Hematopoietic multipotent progenitor cell treated with erythropoietin and hydrocortisone succinate and interleukin-3 and kit ligand, for 15 days (in vitro differentiated cells): ENCODE measurements around the gene CDKL4.
"Not testable (repeated sequence)": the region's sequence is repeated elsewhere in the genome, so short reads cannot be mapped to it uniquely, and the experiment has no call there.

Experiments used
- DNase-seq: peaks from one replicate; pipeline ENCODE4 v3.0.0-alpha.2; 2015; ENCODE audit warnings: low spot score

Gene CDKL4

DNA sequence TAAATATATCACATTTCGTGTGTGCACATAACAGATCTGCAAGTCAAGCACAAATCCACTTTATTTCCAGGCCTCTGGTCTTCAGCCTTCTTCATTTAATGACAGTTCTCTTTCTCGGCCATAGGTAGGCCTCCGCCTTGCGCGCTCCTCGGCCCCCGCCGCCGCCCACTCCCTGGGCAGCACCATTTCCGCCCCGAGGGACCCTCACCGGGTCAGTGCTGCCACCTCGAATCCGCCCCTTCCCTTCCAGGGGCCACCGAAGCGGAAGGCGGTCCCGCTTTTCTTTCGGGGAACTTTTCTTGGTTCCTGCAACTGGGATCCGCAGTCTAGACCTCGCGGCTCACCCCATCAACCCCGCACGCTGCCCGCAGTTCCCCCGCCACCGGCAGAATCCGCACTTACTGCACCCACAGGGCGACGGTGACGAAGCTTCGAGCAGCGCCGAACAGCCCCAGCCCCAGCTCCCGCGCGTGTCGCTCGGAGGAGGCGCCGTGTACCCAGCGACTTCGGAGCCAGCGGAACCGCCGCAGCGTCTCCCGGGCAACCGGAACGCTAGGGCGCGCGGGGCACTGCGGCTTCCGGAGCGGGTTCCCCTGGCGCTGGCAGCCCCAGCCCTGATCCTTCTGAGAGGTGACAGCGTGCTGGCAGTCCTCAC lies at the start of gene CDKL4:
Gene CDKL4, minus strand, starts transcription at position 502 of the 655 bp plus-strand sequence.
- DNase-seq, result no peak

DNA sequence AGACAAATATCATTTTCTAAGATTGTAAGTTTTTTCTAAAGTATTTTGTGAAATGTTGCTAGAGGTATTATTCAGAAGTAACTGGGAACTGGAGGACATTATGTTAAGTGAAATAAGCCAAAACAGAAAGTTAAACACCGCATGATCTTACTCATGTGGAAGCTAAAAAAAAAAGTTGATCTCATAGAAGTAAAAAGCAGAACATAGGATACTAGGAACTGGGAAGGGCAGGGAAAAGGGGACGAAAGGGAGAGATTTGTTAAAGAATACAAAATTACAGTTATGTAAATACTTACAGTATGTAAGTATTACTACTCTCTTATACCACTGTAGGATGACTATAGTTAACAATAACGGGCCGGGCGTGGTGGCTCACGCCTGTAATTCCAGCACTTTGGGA lies 46.7 kb upstream of the CDKL4 start:
- DNase-seq, result no peak

- no peak for DNase-seq
These were observed 45.8 kb upstream of the CDKL4 start for GRCh38 chr2:39289609-39290008.

DNA sequence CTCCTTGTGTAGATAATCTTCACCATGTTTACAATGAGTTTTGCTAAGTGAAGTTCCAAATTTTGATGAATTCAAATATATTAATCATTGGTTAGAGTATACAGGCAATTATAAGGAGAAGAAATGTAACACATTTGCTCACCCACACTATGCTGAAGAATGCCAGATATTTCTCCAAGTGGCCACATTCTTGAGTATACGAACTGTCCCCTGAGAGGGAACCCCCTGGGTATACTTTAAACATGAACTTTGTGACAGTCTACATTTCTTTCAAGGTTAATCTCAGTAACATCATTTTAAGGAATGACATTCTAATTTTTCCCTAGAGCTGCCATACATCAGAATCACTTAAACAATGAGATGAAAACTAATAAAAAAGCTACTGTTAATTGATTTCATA lies 39.8 kb upstream of the CDKL4 start:
- no peak for DNase-seq

DNA sequence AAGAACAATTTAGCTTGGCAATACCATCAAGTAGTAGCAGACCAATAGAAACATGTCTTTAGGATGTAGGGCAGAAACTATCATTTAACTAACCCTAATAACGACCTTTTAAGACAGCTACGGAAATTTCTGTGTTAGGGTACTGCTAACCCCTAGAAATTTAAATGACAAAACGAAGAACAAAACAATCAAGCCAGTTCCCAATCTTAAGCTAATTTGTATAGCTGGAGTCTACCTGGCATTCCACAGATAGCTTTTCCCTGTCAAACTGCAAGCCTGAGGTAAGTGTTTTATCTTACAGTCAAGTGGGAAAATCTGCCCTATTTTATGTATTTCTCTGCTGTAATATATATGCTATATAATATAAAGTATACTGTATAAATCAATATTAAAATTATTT lies 37.6 kb upstream of the CDKL4 start:
- DNase-seq, result no peak

GRCh38 chr2:39275016-39275415 lies 31.2 kb upstream of the CDKL4 start:
- no peak for DNase-seq

DNA sequence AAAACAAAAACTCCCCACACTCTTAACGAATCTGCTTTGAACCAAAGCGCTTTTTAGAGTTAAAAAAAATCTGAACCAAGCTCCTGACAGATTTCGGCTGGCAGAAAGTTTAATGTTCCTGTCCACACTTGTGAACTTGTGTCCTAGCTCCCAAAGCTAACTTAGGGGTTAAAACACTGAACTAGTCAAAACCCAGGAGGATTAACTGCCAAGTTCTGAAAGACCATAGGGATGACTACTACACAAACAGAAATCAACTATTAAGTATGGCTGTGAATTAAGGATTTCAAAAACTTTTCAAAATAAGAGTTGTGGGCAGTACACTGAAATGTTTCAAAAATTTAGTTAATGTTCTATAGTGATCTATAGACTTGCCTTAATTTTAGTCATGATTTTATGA lies 26.2 kb upstream of the CDKL4 start:
- DNase-seq, result no peak

DNA sequence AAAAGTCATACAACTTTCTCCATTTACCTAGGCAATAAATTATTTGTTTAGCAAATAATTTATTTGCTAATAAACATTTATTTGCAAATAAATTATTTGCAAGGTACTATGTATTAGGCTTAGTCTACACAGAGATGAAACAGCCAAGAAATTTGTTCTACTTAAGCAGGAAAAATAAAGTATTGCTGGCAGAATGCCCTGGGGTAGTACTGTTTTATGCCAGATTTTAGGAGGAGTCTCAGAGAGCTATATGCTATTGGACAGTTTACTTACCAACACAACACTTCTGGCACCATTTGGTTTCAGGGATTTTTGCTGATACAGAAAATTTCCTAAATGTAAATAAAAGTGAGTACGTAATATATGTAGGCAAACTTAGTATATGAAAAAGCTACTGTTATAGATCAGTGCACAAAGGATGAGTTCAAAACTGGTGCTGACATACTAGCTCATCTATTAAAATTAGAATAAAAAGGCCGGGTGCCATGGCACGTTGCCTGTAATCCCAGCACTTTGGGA lies 23.2 kb upstream of the CDKL4 start:
- no peak for DNase-seq

- no peak for DNase-seq
These were observed 22.5 kb upstream of the CDKL4 start for GRCh38 chr2:39266139-39266805.

DNA sequence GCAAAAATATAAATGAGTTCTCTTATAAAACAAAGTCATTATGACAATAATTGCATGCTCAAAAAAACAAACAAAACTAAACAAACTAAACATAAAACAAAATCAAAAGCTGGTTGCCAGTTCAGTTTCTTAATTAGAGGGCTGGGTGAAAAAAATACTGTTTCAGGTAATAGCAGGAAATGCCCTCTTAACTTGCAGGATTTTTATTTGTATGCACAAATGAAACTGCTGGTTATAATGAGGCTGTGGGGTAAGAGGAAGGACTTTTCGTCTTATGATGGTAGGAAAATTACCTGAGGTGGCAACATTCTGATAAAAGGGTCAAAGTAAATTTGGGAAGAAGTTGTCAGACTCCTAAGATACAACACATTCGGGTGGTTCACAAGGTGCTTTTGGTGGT lies 21.5 kb upstream of the CDKL4 start:
- no peak for DNase-seq

- DNase-seq, result no peak
These were observed 21.0 kb upstream of the CDKL4 start for GRCh38 chr2:39264733-39265132.

DNA sequence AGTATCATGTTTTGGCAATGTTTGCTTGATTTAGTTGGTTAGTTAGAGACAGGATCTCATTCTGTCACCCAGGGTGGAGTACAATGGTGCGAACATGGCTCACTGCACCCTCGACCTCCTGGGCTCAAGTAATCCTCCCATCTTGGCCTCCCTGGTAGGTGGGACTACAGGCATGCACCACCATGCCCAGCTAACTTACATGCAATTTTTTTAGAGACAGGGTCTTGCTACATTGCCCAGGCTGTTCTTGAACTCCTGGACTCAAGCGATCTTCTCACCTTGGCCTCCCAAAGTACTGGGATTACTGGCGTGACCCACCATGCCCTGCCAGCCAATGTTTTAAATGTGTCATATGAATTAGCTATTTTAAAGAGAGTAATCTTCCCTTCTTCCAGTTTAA lies 16.3 kb upstream of the CDKL4 start:
- no peak for DNase-seq

GRCh38 chr2:39256040-39256439 lies 12.3 kb upstream of the CDKL4 start:
- no peak for DNase-seq

GRCh38 chr2:39252888-39253518 lies 9.2 kb upstream of the CDKL4 start:
- no peak for DNase-seq

DNA sequence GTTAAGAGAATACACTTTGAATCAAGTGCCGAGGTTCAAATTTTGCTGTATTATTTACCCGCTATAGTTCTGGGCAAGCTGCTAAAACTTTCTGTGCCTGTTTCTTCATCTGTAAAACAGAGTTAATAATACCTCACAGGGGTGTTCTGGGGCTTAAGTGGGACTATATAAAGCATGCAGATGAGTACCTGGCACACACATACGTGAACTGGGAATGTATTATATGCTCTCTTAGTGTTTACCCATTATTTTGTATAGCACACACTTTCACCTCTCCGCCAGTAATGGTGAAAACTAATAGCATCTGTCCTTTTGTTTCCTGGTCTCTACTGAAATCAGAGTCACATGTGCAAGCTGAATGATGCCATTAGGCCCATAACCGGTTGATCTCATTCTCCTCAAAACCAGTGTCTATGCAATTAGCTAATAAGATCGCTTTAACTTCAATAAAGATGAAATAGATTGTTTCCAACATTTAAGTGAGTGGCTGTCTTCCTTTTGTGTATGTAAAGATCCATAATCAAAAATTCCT lies 3.8 kb upstream of the CDKL4 start:
- DNase-seq, result no peak

- DNase-seq, result no peak
These were observed 2.7 kb upstream of the CDKL4 start for GRCh38 chr2:39246382-39246980.

- not testable (repeated sequence) for DNase-seq
These were observed 1.3 kb upstream of the CDKL4 start for GRCh38 chr2:39244963-39245625.

DNA sequence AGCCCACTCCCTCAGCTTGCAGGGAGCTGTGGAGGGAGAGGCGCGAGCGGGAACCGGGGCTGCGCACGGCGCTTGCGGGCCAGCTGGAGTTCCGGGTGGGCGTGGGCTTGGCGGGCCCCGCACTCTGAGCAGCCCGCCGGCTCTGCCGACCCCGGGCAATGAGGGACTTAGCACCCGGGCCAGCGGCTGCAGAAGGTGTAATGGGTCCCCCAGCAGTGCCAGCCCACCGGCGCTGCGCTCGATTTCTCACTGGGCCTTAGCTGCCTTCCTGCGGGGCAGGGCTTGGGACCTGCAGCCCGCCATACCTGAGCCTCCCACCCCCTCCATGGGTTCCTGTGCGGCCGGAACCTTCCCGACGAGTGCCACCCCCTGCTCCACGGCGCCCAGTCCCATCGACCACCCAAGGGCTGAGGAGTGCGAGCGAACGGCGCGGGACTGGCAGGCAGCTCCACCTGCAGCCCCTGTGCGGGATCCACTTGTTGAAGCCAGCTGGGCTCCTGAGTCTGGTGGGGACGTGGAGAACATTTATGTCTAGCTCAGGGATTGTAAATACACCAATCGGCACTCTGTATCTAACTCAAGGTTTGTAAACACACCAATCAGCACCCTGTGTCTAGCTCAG lies 582 bp upstream of the CDKL4 start:
- DNase-seq, result not testable (repeated sequence)

GRCh38 chr2:39241588-39241987 lies 2.2 kb downstream of the CDKL4 start:
- DNase-seq, result no peak

GRCh38 chr2:39240758-39241157 lies 3.0 kb downstream of the CDKL4 start:
- no peak for DNase-seq

DNA sequence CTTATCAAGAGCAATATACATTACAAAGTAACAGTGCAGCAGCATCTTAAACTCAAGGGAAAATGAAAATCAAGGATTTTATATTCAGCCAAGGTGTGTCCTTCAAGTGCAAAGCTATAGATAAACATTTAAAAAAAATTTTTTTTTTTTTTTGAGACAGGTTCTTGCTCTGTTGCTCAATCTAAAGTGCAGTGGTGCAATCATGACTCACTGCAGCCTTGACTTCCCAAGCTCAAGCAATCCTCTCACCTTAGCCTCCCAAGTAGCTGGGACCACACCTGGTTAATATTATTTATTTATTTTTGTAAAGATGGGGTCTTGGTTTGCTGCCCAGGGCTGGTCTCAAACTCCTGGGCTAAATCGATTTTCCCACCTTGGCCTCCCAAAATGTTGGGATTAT lies 9.0 kb downstream of the CDKL4 start:
- DNase-seq, result no peak

DNA sequence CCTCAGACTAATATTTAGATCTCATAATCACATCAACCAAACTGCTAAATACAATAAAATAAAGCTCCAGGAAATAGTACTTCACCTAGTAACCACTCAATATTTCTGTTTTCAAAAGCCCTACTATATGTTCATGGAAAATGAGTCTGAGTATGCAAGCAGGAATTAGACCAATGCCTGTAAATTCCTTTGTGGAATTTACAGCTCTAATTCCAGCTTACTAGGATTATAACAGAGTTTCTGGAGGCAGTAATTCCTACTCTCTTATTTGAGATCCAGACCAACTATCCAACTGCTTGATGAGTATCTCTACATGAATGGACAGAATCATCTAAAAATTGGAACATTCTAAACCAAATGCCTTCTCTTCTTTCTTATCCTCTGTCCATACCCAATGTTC lies 11.6 kb downstream of the CDKL4 start:
- DNase-seq, result no peak
